Measurements from ENCODE around the gene EPB41L4A.

Gene EPB41L4A

GRCh38 chr5:112316006-112316405, 103.1 kb downstream of the EPB41L4A start:
- Histone ChIP-seq H3K36me3 (ENCODE audit: control insufficient read depth in 1 of 2, insufficient read depth in 2 of 2, low read depth in 1 of 2, low read length in 2 of 2) (no peaks in the 10 kb centered on the region), H2AK5ac (ENCODE audit: low read length, severe bottlenecking) (no peak overlapping the region), H3K9me3 (ENCODE audit: control insufficient read depth, low read length) (no peaks in the 10 kb centered on the region), H3K4me1 (ENCODE audit: control insufficient read depth, insufficient read depth, low read depth, low read length) (no peaks in the 10 kb centered on the region), H4K8ac (ENCODE audit: low read length) (no peak overlapping the region), H3K79me1 (replicated peaks; ENCODE audit: low read length, poor library complexity, severe bottlenecking) (no peaks in the 10 kb centered on the region), H3K27me3 (ENCODE audit: control insufficient read depth in 1 of 2, insufficient read depth in 1 of 2, low read length in 2 of 2) (no peaks in the 10 kb centered on the region), H3K9ac (ENCODE audit: low read length) (no peak overlapping the region), H3K4ac (ENCODE audit: low read depth in 1 of 2, low read length in 2 of 2) (no peak overlapping the region), H2AFZ (ENCODE audit: low read depth, low read length) (no peak overlapping the region), H4K91ac (ENCODE audit: low read length) (no peak overlapping the region), H2BK5ac (ENCODE audit: low read depth, low read length, poor library complexity, severe bottlenecking) (no peak overlapping the region), H3K14ac (ENCODE audit: low read length in 2 of 2) (no peak overlapping the region), H3K4me2 (ENCODE audit: low read length, poor library complexity, severe bottlenecking) (no peak overlapping the region), H3K27ac (ENCODE audit: low read length, poor library complexity, severe bottlenecking) (no peak overlapping the region), H3K4me3 (ENCODE audit: insufficient read depth in 1 of 2, low read depth in 1 of 2, low read length in 2 of 2) (no peak overlapping the region), H2BK15ac (ENCODE audit: low read depth, poor library complexity, severe bottlenecking) (no peak overlapping the region), H3K23ac (ENCODE audit: low read length in 2 of 2) (no peak overlapping the region), H2BK12ac (ENCODE audit: low read length in 2 of 2) (no peak overlapping the region), H3K18ac (ENCODE audit: low read depth in 1 of 2, low read length in 2 of 2) (no peak overlapping the region), H2BK120ac (ENCODE audit: low read depth, low read length) (no peak overlapping the region)
- DNase-seq: no peak
- WGBS: 94% methylated on average over 2 of the region's 2 CpGs

GRCh38 chr5:112312295-112313275, 106.5 kb downstream of the EPB41L4A start:
- no peak overlapping the region for H3K4me2 ChIP-seq (ENCODE audit: low read length, poor library complexity, severe bottlenecking)
- H3K4me1 ChIP-seq (ENCODE audit: control insufficient read depth, insufficient read depth, low read depth, low read length): no peaks in the 10 kb centered on the region
- H3K27ac ChIP-seq (ENCODE audit: low read length, poor library complexity, severe bottlenecking): no peak overlapping the region
- 87% methylated on average over 4 of the region's 4 CpGs for WGBS
- no peak overlapping the region for H2AFZ ChIP-seq (ENCODE audit: low read depth, low read length)
- H3K27me3 ChIP-seq (ENCODE audit: control insufficient read depth in 1 of 2, insufficient read depth in 1 of 2, low read length in 2 of 2): no peaks in the 10 kb centered on the region
- H2BK5ac ChIP-seq (ENCODE audit: low read depth, low read length, poor library complexity, severe bottlenecking): no peak overlapping the region
- H2AK5ac ChIP-seq (ENCODE audit: low read length, severe bottlenecking): no peak overlapping the region
- no peaks in the 10 kb centered on the region for H3K36me3 ChIP-seq (ENCODE audit: control insufficient read depth in 1 of 2, insufficient read depth in 2 of 2, low read depth in 1 of 2, low read length in 2 of 2)
- H3K4me3 ChIP-seq (ENCODE audit: insufficient read depth in 1 of 2, low read depth in 1 of 2, low read length in 2 of 2): no peak overlapping the region
- no peak overlapping the region for H3K23ac ChIP-seq (ENCODE audit: low read length in 2 of 2)
- no peaks in the 10 kb centered on the region for H3K9me3 ChIP-seq (ENCODE audit: control insufficient read depth, low read length)
- H2BK12ac ChIP-seq (ENCODE audit: low read length in 2 of 2): no peak overlapping the region
- no peak overlapping the region for H3K18ac ChIP-seq (ENCODE audit: low read depth in 1 of 2, low read length in 2 of 2)
- H4K91ac ChIP-seq (ENCODE audit: low read length): no peak overlapping the region
- no peak overlapping the region for H3K9ac ChIP-seq (ENCODE audit: low read length)
- no peak overlapping the region for H3K14ac ChIP-seq (ENCODE audit: low read length in 2 of 2)
- no peak overlapping the region for H2BK120ac ChIP-seq (ENCODE audit: low read depth, low read length)
- peak; percentile 3 for DNase-seq
- no peak overlapping the region for H3K4ac ChIP-seq (ENCODE audit: low read depth in 1 of 2, low read length in 2 of 2)
- no peak overlapping the region for H2BK15ac ChIP-seq (ENCODE audit: low read depth, poor library complexity, severe bottlenecking)
- no peaks in the 10 kb centered on the region for H3K79me1 ChIP-seq (replicated peaks; ENCODE audit: low read length, poor library complexity, severe bottlenecking)
- no peak overlapping the region for H4K8ac ChIP-seq (ENCODE audit: low read length)

- no peaks in the 10 kb centered on the region for H3K36me3 ChIP-seq (ENCODE audit: control insufficient read depth in 1 of 2, insufficient read depth in 2 of 2, low read depth in 1 of 2, low read length in 2 of 2)
- H3K4me3 ChIP-seq (ENCODE audit: insufficient read depth in 1 of 2, low read depth in 1 of 2, low read length in 2 of 2): no peak overlapping the region
- H3K27ac ChIP-seq (ENCODE audit: low read length, poor library complexity, severe bottlenecking): no peak overlapping the region
- H3K4me1 ChIP-seq (ENCODE audit: control insufficient read depth, insufficient read depth, low read depth, low read length): no peaks in the 10 kb centered on the region
- no peak overlapping the region for H2AK5ac ChIP-seq (ENCODE audit: low read length, severe bottlenecking)
- H2BK12ac ChIP-seq (ENCODE audit: low read length in 2 of 2): no peak overlapping the region
- no peak overlapping the region for H3K23ac ChIP-seq (ENCODE audit: low read length in 2 of 2)
- no peak overlapping the region for H3K14ac ChIP-seq (ENCODE audit: low read length in 2 of 2)
- H2BK15ac ChIP-seq (ENCODE audit: low read depth, poor library complexity, severe bottlenecking): no peak overlapping the region
- no peaks in the 10 kb centered on the region for H3K9me3 ChIP-seq (ENCODE audit: control insufficient read depth, low read length)
- no peaks in the 10 kb centered on the region for H3K27me3 ChIP-seq (ENCODE audit: control insufficient read depth in 1 of 2, insufficient read depth in 1 of 2, low read length in 2 of 2)
- no peak overlapping the region for H4K8ac ChIP-seq (ENCODE audit: low read length)
- no peak overlapping the region for H3K4ac ChIP-seq (ENCODE audit: low read depth in 1 of 2, low read length in 2 of 2)
- no peak overlapping the region for H3K4me2 ChIP-seq (ENCODE audit: low read length, poor library complexity, severe bottlenecking)
- no peak overlapping the region for H3K9ac ChIP-seq (ENCODE audit: low read length)
- H2BK5ac ChIP-seq (ENCODE audit: low read depth, low read length, poor library complexity, severe bottlenecking): no peak overlapping the region
- H2AFZ ChIP-seq (ENCODE audit: low read depth, low read length): no peak overlapping the region
- no peak overlapping the region for H2BK120ac ChIP-seq (ENCODE audit: low read depth, low read length)
- H3K79me1 ChIP-seq (replicated peaks; ENCODE audit: low read length, poor library complexity, severe bottlenecking): no peaks in the 10 kb centered on the region
- no peak overlapping the region for H4K91ac ChIP-seq (ENCODE audit: low read length)
- H3K18ac ChIP-seq (ENCODE audit: low read depth in 1 of 2, low read length in 2 of 2): no peak overlapping the region
- no peak for DNase-seq
- WGBS: 100% methylated on average over 1 of the region's 1 CpG
Observed at GRCh38 chr5:112310746-112311145, 108.3 kb downstream of the EPB41L4A start.

GRCh38 chr5:112308608-112309007, 110.5 kb downstream of the EPB41L4A start:
- H3K36me3 ChIP-seq (ENCODE audit: control insufficient read depth in 1 of 2, insufficient read depth in 2 of 2, low read depth in 1 of 2, low read length in 2 of 2): no peaks in the 10 kb centered on the region
- no peak overlapping the region for H3K18ac ChIP-seq (ENCODE audit: low read depth in 1 of 2, low read length in 2 of 2)
- H2AK5ac ChIP-seq (ENCODE audit: low read length, severe bottlenecking): no peak overlapping the region
- no peak for DNase-seq
- H2BK12ac ChIP-seq (ENCODE audit: low read length in 2 of 2): no peak overlapping the region
- H4K8ac ChIP-seq (ENCODE audit: low read length): no peak overlapping the region
- no peak overlapping the region for H2BK5ac ChIP-seq (ENCODE audit: low read depth, low read length, poor library complexity, severe bottlenecking)
- no peaks in the 10 kb centered on the region for H3K4me1 ChIP-seq (ENCODE audit: control insufficient read depth, insufficient read depth, low read depth, low read length)
- H3K4ac ChIP-seq (ENCODE audit: low read depth in 1 of 2, low read length in 2 of 2): no peak overlapping the region
- no peak overlapping the region for H3K4me2 ChIP-seq (ENCODE audit: low read length, poor library complexity, severe bottlenecking)
- H2BK15ac ChIP-seq (ENCODE audit: low read depth, poor library complexity, severe bottlenecking): no peak overlapping the region
- H3K79me1 ChIP-seq (replicated peaks; ENCODE audit: low read length, poor library complexity, severe bottlenecking): no peaks in the 10 kb centered on the region
- no CpG with 5 or more reads among the region's 1 CpG for WGBS
- H2AFZ ChIP-seq (ENCODE audit: low read depth, low read length): no peak overlapping the region
- no peak overlapping the region for H3K14ac ChIP-seq (ENCODE audit: low read length in 2 of 2)
- H4K91ac ChIP-seq (ENCODE audit: low read length): no peak overlapping the region
- no peak overlapping the region for H3K27ac ChIP-seq (ENCODE audit: low read length, poor library complexity, severe bottlenecking)
- H3K27me3 ChIP-seq (ENCODE audit: control insufficient read depth in 1 of 2, insufficient read depth in 1 of 2, low read length in 2 of 2): no peaks in the 10 kb centered on the region
- no peak overlapping the region for H3K23ac ChIP-seq (ENCODE audit: low read length in 2 of 2)
- no peak overlapping the region for H3K9ac ChIP-seq (ENCODE audit: low read length)
- H3K4me3 ChIP-seq (ENCODE audit: insufficient read depth in 1 of 2, low read depth in 1 of 2, low read length in 2 of 2): no peak overlapping the region
- no peaks in the 10 kb centered on the region for H3K9me3 ChIP-seq (ENCODE audit: control insufficient read depth, low read length)
- no peak overlapping the region for H2BK120ac ChIP-seq (ENCODE audit: low read depth, low read length)

Data from mesenchymal stem cell (in vitro differentiated cells and primary cell).